HG03060 (cell line): ENCODE data around the gene TLL1.

ENCODE experiments used
- ATAC-seq: cut with Tn5 transposase; IDR thresholded peaks from one replicate; pipeline ENCODE4 v1.9.1; 2021; ENCODE audit warnings: low read depth, moderate number of reproducible peaks; ENCODE audit not compliant: unreplicated experiment

The TLL1 gene

GRCh38 chr4:165872461-165873297 is at the start of gene TLL1:
Gene TLL1, plus strand, starts transcription at chr4:165873237. Its CDS starts 668 bp downstream, at chr4:165873905.
- no peak for ATAC-seq

DNA sequence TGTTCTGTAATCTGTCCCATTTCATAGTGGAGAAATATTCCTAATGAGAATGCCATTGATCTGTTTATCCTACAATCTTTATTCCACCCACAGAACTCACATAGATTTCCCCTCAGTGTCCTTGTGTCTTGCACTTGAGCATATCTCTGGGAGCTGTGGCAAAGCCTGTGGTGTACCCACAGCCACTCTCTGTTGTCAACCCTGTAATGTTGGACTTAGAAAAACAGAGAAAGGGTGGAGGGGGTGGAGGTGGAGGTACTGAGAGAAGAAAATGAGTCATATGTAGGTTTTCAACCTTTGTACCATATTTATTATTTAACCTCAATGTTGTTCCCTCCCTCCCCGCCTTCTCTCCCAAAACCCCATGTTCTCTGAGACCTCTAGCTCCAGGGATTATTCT is 46.9 kb upstream of the TLL1 start:
- ATAC-seq, result no peak

GRCh38 chr4:165827018-165827417 is 46.0 kb upstream of the TLL1 start:
- no peak for ATAC-seq

DNA sequence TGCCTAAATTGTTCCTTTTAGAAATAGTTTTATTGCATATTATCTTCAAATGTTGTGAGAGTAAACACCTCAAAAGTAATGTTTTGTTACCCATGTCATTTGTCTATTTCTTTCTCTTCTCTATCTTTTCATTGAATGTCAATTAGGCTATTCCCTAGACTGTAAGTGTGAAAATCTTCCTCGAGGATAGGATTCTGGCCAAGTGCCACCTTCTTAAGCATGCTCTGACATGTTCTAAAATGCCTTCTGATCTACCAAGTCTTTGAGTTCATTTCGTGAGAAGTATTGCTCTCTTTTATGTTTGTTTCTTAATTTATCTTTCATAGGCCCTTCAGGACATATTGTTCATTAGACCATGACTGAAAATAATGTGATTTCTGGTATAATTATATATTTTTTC is 44.1 kb upstream of the TLL1 start:
- ATAC-seq, result no peak

DNA sequence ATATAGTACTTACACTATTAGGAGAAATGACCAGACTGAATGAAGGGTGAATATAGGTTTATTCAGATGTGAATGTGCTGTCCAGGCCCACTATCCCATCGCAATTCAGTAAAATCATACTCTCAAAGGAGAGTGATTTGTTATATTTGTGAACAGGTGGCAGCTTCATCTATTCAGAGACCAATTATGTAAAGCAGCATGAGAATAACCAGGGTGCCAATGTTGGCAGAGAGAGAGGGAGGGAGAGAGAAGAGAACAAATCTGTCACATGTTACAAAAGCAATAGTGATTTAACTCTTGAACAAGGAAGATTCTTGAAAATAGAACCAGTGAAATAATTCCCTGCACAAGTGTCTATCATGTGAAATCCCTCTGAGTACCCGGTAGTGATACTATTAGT is 38.9 kb upstream of the TLL1 start:
- ATAC-seq, result no peak

GRCh38 chr4:165838575-165838974 is 34.5 kb upstream of the TLL1 start:
- ATAC-seq, result no peak

- no peak for ATAC-seq
Observed at GRCh38 chr4:165839615-165840333, 33.3 kb upstream of the TLL1 start.

DNA sequence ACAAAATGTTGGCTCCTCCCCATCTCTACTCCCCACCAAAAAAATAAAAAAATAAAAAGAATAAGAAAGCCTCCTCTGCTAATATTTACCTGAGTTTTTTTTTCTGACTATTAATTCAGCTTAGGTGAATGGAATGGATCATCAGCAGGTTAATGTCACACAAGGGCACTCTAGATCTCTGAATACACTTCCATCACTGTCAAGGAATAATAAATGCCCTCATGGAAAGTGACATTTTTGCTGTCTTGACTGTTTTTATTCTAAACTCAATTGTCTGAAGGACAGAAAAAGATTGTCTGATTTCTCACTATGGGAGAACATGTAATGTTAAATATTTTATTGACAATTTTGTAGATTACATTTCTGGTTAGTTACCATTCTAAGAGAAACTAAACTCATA is 30.4 kb upstream of the TLL1 start:
- ATAC-seq, result no peak

DNA sequence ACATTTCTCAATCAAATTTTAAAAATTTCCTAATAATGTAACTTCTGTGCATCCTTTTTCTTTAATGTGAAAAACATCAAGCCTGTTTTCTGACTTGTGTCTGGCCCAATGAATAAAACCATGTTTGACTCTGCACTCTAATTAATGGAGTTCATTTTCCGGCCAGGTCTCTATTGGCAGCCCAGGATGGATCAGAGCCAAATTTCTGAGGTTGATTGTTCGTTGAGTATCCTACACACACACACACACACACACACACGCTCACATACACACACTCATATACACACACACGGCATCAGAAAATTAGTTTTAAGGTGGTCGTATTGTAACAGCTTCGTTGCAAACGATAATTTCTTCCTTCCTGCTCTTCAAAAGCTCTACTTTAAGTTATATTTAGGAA is 28.9 kb upstream of the TLL1 start:
- no peak for ATAC-seq

- no peak for ATAC-seq
Observed at GRCh38 chr4:165851256-165851655, 21.8 kb upstream of the TLL1 start.

- no peak for ATAC-seq
Observed at GRCh38 chr4:165855191-165855590, 17.8 kb upstream of the TLL1 start.

- ATAC-seq, result no peak
Observed at GRCh38 chr4:165861363-165861762, 11.7 kb upstream of the TLL1 start.

DNA sequence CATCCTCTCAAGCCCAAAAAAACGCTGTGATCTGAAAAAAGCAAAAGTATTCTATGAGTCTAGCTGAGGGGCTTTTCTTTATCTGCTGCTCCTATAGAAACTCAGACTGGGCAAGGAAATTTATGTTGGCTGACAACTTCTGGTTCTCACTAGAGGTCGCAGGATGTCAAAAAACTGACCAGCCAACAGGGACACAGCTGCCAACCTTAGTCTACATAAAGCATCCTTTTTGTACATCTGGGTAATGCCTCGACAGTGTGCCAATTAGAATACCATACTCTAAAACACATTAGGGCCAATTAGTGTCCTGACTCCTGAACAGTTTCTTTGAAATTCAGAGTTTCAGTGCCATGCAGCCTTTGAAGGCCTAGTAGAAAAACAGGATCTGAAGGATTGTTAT is 8.8 kb upstream of the TLL1 start:
- no peak for ATAC-seq

- no peak for ATAC-seq
Observed at GRCh38 chr4:165866019-165866650, 6.9 kb upstream of the TLL1 start.

- ATAC-seq, result no peak
Observed at GRCh38 chr4:165867961-165868360, 5.1 kb upstream of the TLL1 start.

- no peak for ATAC-seq
Observed at GRCh38 chr4:165873298-165874071, 448 bp downstream of the TLL1 start.

GRCh38 chr4:165874072-165874790 is 1.2 kb downstream of the TLL1 start:
- no peak for ATAC-seq

DNA sequence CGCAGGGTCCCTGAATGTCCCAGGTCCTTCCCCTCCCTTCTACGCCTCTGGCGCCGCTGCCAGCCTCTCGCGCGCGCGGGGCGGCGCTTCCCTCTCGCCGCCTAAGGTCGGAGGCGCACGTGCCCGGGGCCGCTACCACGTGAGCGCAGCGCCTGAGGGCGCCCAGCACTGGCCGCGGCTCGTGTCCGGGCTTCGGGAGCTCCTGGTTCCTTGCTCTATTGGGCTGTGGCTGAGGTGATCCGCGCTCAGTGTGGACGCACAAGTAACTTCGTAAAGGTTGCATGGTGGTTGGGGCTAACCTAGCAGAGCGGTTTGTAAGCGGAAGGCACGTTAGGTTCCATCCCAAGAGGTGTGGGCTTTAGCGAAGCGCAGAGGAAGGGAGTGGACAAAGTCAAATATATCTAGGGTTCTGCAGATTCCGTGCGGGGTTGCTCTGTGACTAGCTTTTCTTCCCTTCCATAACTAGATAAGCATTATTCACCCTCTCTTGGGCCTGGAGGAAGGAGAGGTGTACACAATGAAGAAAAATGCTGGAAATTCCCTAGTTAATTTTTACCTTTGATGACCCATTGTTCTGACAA is 1.8 kb downstream of the TLL1 start:
- ATAC-seq, result no peak

- no peak for ATAC-seq
Observed at GRCh38 chr4:165875446-165875845, 2.4 kb downstream of the TLL1 start.

GRCh38 chr4:165877286-165877685 is 4.2 kb downstream of the TLL1 start:
- ATAC-seq, result no peak
